ENCODE measurements around the gene MAOA.
"Not testable (repeated sequence)": the region's sequence is repeated elsewhere in the genome, so short reads cannot be mapped to it uniquely, and the experiment has no call there.

MAOA gene

DNA sequence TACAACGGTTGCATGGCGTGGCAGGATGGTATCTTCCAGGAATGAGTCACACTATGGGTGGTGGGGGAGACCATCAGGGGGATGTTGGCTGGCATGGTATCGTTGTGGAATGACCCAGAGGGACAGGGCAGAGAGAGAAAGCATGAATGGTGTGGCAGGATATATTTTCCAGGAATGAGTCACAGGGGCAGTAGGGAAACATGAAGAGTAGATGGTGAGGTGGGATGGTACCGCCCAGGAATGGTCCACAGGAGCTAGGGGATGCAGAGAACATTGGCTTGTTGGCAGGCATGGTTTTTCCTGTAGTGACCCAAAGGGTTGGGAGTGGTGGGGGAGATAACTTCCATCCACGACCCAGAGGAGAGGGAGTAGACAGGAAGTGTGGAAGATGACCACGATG lies 62.4 kb downstream of the MAOA start:
- FAIRE-seq, result no peak

- no peak for FAIRE-seq
Observed at GRCh38 chrX:43718956-43719355, 62.9 kb downstream of the MAOA start.

DNA sequence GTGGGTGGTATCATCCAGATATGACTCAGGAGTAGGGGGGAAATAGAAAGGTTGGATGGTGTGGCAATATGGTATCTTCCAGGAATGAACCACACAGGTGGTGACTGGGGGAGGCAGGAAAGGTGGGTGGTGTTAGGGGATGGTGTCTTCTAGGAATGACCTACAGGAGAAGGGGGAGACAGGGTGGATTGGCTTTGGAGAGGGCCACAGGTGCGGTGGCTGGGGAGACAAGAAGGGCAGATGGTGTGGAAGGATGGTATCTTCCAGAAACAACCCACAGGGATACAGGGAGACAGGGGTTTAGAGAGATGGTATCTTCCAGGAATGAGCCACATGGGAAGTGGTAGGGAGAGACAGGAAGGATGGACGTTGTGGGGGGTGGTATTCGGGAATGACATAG lies 64.0 kb downstream of the MAOA start:
- FAIRE-seq, result no peak

GRCh38 chrX:43720961-43721360 lies 64.9 kb downstream of the MAOA start:
- FAIRE-seq, result no peak

DNA sequence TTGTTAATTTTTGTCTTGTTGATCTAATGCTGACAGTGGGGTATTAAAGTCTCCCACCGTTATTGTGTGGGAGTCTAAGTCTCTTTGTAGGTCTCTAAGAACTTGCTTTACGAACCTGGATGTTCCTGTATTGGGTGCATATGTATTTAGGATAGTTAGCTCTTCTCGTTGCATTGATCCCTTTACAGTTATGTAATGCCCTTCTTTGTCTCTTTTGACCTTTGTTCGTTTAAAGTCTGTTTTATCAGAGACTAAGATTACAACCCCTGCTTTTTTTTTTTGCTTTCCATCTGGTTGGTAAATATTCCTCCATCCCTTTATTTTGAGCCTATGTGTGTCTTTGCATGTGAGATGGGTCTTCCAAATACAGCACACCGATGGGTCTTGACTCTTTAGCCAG lies 69.1 kb downstream of the MAOA start:
- FAIRE-seq, result not testable (repeated sequence)

- not testable (repeated sequence) for FAIRE-seq
Observed at GRCh38 chrX:43727254-43727653, 71.2 kb downstream of the MAOA start.

DNA sequence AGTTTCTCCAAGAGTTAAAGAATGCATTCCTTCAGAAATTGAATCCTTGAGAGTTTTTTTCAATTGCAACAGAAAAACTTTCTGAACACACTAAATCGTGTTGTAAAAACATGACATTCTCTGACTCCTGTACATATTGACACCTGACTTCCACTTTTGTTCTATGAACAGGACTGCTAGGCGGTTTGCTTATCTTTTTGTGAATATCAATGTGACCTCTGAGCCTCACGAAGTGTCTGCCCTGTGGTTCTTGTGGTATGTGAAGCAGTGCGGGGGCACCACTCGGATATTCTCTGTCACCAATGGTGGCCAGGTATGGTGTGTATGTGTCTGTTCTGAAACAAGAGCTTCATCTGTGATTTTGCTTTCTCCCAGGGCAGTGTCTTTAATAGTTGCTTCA lies 71.9 kb downstream of the MAOA start:
- no peak for FAIRE-seq

DNA sequence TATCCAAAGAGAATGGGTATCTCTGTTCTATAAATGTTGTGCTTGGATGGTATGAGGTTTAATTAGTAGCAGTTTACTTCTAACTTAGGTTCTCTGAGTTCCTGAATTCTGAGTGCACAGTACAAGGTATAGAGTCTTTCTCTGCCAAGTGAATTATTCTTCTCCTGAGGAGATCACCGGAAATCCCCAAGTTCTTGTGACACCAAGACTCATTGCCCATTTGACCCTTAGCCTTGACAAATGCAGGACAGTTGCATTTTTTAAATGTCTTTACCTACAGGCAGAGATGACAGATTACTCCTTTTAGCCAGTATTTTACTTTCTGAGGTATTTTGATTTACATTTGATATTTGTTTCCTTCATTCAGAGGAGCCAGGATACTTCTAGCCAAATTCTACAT lies 72.9 kb downstream of the MAOA start:
- no peak for FAIRE-seq

DNA sequence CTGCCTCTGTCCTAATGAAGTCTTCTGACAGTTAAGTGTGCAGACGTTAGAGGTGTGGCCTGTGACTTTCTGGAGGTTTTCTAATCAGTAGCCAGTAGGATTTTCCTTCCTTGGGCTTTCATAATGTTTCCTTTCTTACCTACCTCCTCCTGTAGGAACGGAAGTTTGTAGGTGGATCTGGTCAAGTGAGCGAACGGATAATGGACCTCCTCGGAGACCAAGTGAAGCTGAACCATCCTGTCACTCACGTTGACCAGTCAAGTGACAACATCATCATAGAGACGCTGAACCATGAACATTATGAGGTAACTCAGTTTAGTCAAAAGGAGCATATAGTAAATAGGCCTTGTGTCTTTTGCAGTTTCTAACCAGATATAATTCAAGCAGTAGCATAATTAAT lies 75.0 kb downstream of the MAOA start:
- no peak for FAIRE-seq

DNA sequence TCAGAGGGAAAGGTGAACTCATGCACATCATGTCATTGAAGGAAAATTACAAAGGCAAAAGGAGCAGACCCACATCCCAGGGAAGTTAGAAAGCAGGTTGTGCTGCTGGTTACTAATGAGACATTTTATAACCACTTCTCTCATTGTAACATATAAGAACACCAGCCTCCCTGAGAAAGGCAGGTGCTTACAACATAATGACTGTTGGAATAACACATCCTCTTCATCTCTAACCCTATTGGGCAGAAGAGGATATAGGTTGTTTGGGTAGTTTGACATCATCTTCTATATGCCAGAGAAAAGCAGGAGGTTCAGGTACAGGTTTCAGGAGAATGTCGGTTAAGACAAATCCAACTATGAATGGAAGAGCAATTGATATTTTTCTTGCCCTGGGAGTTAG lies 77.6 kb downstream of the MAOA start:
- no peak for FAIRE-seq

DNA sequence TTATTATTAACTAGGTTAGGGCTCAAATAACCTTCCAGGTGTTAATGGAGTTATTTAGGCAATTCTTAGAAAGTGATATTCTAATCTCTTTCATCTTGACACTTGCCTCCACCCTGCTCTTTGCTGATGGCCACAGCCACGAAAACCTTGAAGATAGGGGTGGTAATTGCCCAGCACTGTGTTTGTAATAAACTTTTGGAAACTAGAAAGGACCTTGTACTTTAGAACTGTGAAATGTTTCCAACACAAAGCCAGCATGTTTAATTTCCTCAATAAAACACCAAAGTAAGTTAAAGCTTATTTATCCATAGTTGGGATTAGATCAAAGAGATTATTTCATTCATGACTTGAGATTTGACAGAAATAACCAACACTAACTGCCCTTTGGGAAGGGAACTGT lies 78.3 kb downstream of the MAOA start:
- no peak for FAIRE-seq

DNA sequence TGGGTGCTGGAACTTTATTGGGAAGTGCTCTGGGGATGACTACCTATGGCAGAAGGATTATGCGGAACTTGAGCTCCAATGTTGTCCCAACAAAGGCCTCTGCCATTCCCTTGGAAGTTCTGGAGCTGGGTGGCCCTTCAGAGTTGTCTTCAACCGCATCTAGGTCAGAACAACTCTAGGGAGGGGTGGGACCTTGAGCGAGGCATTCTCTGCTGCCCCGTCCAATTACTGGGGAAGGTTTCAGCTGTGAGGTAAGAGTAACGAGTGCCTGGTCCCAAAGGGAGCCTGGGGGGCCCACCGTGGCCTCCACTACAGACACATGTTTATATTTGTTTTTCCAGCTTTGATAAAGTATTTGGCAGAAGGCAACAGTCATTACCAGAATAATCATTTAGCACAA lies 79.4 kb downstream of the MAOA start:
- no peak for FAIRE-seq

DNA sequence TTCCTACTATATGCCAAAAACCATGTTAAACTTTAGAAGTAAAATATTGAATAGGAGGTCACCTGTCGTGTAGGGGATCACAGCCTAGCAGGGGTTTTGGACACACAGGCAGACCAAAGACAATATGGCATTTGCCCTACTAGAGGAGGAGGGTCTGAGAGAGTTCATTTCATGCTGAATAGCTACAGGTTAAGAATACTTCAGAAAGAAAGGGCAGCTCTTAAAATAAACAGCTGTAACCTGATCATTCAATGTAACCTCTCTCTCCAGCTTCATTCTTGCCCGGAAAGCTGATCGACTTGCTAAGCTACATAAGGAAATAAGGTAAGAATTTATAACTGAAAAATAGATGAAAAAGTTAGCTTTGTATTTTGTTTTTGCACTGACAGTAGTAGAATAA lies 79.9 kb downstream of the MAOA start:
- FAIRE-seq, result no peak

DNA sequence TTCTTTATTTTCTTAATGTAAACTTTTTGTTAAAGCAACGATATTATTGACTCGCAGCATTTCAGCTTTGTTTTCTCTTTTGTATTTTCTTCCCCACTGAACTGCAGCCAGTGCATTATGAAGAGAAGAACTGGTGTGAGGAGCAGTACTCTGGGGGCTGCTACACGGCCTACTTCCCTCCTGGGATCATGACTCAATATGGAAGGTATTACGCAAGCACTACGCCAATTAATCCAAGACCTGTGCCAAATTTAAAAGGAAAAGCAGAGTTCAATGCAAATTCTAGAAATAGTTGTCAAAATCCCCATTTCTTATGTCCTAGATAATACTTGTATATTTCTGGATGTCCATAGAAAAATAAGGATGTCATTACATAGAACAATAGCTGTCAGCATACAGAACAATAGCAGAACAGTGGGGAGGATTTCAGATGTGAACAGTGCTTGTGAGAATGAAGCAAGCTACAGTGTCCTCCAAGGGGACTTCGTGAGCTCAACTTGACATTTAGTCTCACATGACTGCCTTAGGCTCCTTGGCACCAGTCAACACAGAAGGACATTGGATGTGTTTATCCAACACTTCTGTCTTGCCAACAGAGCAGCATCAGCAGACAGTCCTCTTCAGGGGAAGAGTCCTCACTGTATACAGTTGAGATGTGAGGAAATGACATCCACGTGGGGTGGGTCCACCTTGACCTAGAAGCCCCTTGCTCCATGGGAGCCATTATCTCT lies 85.9 kb downstream of the MAOA start:
- FAIRE-seq, result no peak

DNA sequence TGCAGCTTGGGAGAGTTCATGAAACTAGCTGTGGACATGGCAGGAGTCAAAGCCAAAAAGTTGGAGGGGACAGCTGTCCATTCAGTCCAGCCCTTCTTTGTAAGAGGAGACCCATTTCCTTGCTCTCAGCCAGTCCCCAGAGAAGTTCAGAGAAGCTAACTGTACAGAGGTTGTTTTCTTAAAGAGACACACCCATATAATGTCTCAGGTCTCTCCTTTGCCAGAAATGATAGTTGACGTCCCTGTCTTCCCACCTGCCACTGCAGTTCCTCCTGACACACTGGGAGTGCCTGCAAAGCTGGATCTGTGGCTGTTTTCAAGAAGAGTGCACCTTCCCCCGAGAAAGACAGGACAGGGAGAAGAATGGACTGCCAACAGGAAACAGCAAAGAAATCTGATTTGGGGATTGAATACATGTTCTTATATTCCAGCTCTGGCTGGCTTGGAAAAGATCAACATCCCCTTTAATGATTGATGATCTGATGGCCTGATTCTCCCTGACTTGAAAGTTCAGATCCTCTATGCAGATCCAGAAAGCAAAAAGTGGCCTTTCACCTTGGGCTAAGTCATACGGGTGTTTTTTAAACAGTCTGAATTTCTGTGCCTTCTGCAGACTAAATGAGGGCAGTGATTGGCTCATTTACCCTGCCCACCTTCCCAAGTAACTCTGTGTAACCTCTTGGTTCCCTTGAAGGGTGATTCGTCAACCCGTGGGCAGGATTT lies 87.2 kb downstream of the MAOA start:
- FAIRE-seq, result no peak

DNA sequence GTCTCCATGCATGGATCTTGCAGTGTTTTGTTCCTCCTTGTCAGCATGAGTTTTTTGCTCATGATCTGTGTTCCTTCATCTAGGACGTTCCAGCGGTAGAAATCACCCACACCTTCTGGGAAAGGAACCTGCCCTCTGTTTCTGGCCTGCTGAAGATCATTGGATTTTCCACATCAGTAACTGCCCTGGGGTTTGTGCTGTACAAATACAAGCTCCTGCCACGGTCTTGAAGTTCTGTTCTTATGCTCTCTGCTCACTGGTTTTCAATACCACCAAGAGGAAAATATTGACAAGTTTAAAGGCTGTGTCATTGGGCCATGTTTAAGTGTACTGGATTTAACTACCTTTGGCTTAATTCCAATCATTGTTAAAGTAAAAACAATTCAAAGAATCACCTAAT lies 88.2 kb downstream of the MAOA start:
- no peak for FAIRE-seq

- FAIRE-seq, result no peak
Observed at GRCh38 chrX:43745938-43746721, 90.0 kb downstream of the MAOA start.

- FAIRE-seq, result no peak
Observed at GRCh38 chrX:43747476-43747875, 91.4 kb downstream of the MAOA start.

GRCh38 chrX:43750248-43750676 lies 94.2 kb downstream of the MAOA start:
- FAIRE-seq, result no peak

DNA sequence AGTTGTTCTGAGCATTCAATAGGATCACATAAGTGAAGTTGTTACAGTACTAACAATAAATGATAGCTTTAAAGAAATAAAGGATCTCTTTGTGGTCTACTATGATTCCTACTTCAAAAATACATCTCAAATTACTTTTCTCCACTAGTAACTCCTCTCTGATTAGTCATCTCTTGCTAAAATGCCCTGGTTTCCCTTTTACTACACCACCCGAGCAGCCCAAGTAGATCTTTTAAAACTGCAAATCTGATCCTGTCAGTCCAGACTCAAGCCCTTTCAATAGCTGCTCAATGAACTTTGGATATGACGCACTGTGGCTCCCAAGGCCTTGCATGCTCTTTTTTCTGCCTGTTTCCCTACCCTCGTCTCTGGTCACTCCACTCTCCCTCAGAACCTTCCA lies 97.5 kb downstream of the MAOA start:
- no peak for FAIRE-seq

DNA sequence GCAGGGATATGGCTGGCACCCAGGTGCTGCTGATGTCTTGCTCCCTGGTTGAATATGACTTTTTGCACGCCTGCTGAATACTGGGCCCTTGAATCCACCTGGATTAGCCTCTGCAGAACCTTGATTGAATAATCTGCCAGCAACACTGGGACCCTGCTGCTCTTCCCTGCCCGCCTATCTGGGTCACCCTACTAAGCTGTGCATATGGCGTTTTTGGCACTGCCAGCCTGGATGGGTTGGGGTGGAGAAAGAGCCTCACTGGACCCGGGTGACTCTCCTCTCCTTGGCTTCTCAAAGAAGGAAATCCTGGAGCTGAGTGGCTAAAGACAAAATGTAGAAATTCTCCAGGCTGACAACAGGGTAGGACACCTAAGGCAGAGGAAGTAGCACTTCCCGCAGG lies 100.0 kb downstream of the MAOA start:
- FAIRE-seq, result no peak

DNA sequence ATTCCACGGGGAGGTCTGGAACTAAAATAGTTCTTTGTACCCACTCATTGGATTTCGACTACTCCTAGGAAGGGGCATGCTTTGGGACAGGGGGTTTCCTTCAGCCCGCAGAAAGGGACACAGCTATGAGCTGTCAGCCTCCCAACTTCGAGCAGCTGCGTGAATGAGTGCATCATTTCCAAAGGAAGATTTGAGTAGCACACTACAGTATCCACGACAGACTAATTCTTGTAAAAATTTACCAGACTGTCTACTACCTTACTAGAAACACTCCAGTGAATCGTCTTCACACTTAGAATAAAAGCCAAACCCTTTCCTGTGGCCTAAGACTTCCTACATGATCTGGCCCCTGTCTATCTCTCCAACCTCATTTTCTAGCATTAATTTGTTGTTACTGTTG lies 101.9 kb downstream of the MAOA start:
- no peak for FAIRE-seq

DNA sequence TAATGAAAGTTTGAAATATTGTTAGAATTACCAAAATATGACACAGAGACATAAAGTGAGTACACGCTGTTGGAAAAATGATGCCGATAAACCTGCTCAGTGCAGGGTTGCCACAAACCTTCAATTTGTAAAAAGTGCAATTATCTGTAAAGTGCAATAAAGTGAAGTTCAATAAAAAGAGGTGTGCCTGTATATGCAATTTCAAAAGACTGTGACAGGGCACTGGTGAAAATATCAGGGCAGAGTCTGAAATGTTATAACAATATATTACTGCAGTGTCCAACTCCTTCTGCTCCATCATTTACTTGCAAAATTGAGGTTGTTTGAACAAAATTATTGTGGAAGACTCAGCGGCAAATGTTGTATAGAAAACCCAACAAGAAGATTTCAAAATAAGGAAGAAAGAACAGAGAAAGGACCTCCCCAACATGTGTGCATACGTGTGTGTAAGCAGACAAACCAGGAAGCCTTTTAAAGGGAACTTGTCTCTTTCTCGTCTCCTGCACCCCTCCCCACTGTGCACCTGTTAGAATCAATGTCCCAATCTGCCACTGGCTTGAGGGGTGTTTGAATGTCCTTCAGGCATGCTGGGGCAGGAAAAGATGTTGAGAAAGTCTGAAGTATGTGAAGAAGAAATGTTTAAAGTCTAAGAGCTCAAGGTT lies 130.0 kb downstream of the MAOA start:
- FAIRE-seq, result no peak
